ENCODE measurements around the gene UNC5A. TPM values are rescaled to one million over a fixed set of nuclear protein-coding genes. Genes with fewer than 3 reads are reported as not detected.

The UNC5A gene
- total RNA-seq, 1 donor from 2014 or later = not detected

GRCh38 chr5:176813587-176814312, 3.4 kb downstream of the UNC5A start:
- peaks cover 26% of the 10 kb centered on the region for H3K27me3 Mint-ChIP-seq (ENCODE audit: unreplicated experiment)
- no peak overlapping the region for H3K4me3 Mint-ChIP-seq (ENCODE audit: unreplicated experiment)
- TF ChIP-seq CTCF (IDR thresholded peaks at IDR 0.05; ENCODE audit: unreplicated experiment) = no peak
- no peaks in the 10 kb centered on the region for H3K9me3 Mint-ChIP-seq (ENCODE audit: unreplicated experiment)
- H3K36me3 Mint-ChIP-seq (ENCODE audit: low read depth, unreplicated experiment) = no peaks in the 10 kb centered on the region
- peak overlapping the region; percentile 2 for H3K27ac Mint-ChIP-seq (ENCODE audit: unreplicated experiment)
- DNase-seq (ENCODE audit: low spot score) = no peak
- H3K4me1 Mint-ChIP-seq (ENCODE audit: unreplicated experiment) = peaks cover 11% of the 10 kb centered on the region

GRCh38 chr5:176814313-176814685, 3.9 kb downstream of the UNC5A start:
- Mint-ChIP-seq H3K27ac (ENCODE audit: unreplicated experiment) (peak overlapping the region; percentile 2), H3K36me3 (ENCODE audit: low read depth, unreplicated experiment) (no peaks in the 10 kb centered on the region), H3K27me3 (ENCODE audit: unreplicated experiment) (peaks cover 23% of the 10 kb centered on the region), H3K9me3 (ENCODE audit: unreplicated experiment) (no peaks in the 10 kb centered on the region), H3K4me1 (ENCODE audit: unreplicated experiment) (peaks cover 7% of the 10 kb centered on the region), H3K4me3 (ENCODE audit: unreplicated experiment) (no peak overlapping the region)
- DNase-seq (ENCODE audit: low spot score) = no peak
- TF ChIP-seq CTCF (IDR thresholded peaks at IDR 0.05; ENCODE audit: unreplicated experiment) = no peak

- no peak for DNase-seq (ENCODE audit: low spot score)
- Mint-ChIP-seq H3K9me3 (ENCODE audit: unreplicated experiment) (no peaks in the 10 kb centered on the region), H3K4me1 (ENCODE audit: unreplicated experiment) (peaks cover 3% of the 10 kb centered on the region), H3K4me3 (ENCODE audit: unreplicated experiment) (no peak overlapping the region), H3K27me3 (ENCODE audit: unreplicated experiment) (peaks cover 25% of the 10 kb centered on the region), H3K27ac (ENCODE audit: unreplicated experiment) (no peak overlapping the region), H3K36me3 (ENCODE audit: low read depth, unreplicated experiment) (no peaks in the 10 kb centered on the region)
- TF ChIP-seq CTCF (IDR thresholded peaks at IDR 0.05; ENCODE audit: unreplicated experiment) = no peak
Measured at GRCh38 chr5:176814836-176815438, 4.6 kb downstream of the UNC5A start.

GRCh38 chr5:176816043-176816745, 5.8 kb downstream of the UNC5A start:
- Mint-ChIP-seq H3K4me1 (ENCODE audit: unreplicated experiment) (peaks cover under 1% of the 10 kb centered on the region), H3K9me3 (ENCODE audit: unreplicated experiment) (no peaks in the 10 kb centered on the region), H3K4me3 (ENCODE audit: unreplicated experiment) (no peak overlapping the region), H3K36me3 (ENCODE audit: low read depth, unreplicated experiment) (no peaks in the 10 kb centered on the region), H3K27me3 (ENCODE audit: unreplicated experiment) (peaks cover 21% of the 10 kb centered on the region), H3K27ac (ENCODE audit: unreplicated experiment) (no peak overlapping the region)
- no peak for DNase-seq (ENCODE audit: low spot score)
- TF ChIP-seq CTCF (IDR thresholded peaks at IDR 0.05; ENCODE audit: unreplicated experiment) = no peak

Measured in endothelial cell (in vitro differentiated cells).